GM10266 (cell line): ENCODE results near the gene ABHD2.

ENCODE experiments used
- DNase-seq: peaks from one replicate; pipeline ENCODE4 v3.0.0; 2012; ENCODE audit errors: extremely low spot score
- TF ChIP-seq, protein P1 (sequence below): IDR thresholded peaks from 2 replicates; pipeline ENCODE4 v1.5.1; 2012; ENCODE audit warnings: mild to moderate bottlenecking, low read depth; ENCODE audit not compliant: control insufficient read depth, insufficient read depth; ENCODE audit errors: missing control alignments

ABHD2 gene

DNA sequence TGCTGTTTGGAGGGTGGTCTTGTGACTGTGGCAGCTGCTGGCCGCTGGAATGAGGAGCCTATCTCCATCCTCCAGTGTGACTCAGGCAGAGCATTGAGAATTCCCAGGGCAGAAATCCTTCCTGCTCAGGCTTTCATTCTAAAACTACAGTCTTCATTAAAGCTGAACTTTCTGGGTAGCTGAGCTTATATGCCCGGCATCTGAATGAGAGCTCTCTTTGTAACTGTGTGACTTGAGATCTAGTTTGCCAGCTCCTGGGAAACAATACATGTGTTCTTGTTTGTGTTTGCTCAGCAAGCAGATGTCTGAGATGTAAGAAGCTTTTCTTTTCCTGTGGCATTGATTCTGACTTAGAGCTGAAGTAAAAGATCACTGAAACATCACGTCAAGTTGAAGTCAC lies 110.7 kb downstream of the ABHD2 start:
- TF ChIP-seq, protein P1, sequence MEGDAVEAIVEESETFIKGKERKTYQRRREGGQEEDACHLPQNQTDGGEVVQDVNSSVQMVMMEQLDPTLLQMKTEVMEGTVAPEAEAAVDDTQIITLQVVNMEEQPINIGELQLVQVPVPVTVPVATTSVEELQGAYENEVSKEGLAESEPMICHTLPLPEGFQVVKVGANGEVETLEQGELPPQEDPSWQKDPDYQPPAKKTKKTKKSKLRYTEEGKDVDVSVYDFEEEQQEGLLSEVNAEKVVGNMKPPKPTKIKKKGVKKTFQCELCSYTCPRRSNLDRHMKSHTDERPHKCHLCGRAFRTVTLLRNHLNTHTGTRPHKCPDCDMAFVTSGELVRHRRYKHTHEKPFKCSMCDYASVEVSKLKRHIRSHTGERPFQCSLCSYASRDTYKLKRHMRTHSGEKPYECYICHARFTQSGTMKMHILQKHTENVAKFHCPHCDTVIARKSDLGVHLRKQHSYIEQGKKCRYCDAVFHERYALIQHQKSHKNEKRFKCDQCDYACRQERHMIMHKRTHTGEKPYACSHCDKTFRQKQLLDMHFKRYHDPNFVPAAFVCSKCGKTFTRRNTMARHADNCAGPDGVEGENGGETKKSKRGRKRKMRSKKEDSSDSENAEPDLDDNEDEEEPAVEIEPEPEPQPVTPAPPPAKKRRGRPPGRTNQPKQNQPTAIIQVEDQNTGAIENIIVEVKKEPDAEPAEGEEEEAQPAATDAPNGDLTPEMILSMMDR, result no peak
- DNase-seq, result no peak

DNA sequence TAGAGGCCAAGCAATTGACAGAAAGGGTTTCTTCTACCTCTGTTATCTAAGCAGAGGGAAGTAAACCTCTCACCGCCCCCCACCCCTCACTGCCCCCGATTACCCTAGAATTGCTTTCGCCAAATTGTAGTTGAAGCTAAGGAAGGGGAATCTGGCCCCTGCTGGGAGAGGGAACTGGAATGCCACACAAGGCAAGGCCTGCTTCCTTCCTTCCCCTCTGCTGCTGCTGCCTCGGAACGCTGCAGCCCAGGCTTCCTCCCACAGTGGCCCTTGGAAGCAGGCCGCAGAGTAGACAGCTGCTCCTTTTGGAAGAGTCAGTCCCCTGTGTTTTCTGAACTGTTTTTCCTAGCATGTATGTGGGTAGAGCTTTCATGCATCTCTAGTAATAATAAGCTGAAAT lies 111.5 kb downstream of the ABHD2 start:
- TF ChIP-seq, protein P1, result no peak
- no peak for DNase-seq

DNA sequence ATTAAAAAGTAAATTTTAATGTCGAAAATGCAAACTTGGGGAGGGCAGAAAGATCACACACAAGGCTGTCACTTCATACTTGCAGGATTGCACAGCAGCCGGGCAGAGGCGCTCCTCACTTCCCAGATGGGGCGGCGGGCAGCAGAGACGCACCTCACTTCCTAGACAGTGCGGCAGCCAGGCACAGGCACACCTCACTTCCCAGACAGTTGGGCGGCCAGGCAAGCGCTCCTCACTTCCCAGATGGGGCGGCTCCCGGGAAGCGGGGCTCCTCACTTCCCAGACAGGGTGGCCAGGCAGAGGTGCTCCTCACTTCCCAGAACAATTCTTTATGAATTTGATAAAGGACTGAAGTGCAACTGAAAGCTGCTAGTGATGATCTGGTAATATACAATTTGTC lies 111.9 kb downstream of the ABHD2 start:
- TF ChIP-seq, protein P1, result no peak
- no peak for DNase-seq

DNA sequence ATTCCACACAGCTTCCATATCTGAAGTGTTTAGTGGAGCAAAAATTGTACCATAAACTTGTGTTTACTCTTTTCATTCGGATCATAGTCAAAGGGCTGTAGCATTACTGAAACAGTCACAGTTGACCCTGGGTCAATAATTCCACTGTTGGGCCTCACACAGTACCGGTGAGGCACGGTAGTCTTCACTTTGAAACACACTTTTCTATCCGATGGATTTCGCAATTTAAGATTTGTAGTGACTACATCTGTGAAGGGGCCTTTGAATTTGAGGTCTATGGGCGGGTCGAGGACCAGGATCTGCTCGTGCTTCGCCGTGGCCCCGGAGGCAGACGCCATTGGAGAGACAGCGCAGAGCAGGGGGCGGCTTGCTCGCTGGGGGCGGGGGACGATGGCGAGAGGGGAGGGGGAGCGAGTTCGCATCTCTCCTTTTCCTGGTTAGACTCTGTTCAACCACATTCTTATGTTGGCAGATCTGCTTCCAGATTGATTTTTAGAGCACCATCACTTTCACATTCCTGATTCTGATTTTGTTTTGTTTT lies 113.3 kb downstream of the ABHD2 start:
- DNase-seq, result no peak
- TF ChIP-seq, protein P1, result no peak

DNA sequence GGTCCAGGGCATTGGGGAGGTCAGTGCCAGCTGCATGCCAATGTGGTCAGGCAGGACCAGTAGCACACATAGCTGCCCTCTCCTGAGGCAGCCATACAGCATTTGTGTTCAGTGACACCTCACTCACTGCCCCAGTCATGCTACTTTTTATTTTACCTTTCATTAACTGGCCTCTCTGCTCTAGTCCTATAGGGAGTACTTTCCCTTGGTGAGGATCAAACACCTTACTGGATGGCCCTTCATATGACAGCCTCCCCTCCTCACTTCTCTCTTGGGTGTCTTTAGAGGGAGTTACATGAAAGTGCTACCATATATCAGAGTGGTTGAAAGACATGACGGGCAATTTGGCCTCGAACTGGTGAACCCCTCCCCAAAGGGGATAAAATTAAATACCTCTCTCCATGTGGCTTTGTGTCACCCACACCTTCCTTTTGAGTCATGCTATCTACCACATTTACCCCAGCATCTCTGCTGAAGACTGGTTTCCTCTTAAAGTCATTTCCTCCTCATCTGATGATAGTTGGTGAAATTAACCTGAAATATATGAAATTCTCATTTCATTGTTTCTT lies 115.5 kb downstream of the ABHD2 start:
- TF ChIP-seq, protein P1, result no peak
- peak; percentile 41 for DNase-seq

DNA sequence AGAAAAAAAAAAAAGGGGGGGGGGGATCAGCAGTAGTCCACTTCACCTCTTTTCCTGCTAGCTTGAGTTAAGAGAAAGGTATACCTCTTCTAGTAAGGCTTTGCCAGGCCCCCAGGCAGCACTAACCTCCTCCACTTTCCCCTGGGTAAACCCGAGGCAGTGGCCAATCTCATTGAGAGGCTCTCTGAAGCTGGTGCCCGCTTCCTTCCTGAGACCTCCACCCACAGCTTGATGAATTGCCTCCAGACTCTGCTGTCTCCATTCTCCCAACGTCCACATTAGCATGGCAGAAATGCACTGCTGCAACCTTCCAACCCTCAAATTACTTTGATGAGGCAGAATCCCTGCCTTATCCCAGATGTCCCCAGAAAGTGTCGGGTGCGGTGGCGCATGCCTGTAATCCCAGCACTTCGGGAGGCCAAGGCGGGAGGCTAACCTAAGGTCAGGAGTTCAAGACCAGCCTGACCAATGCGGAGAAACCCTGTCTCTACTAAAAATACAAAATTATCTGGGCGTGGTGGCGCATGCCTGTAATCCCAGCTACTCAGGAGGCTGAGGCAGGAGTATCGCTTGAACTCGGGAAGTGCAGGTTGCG lies 117.8 kb downstream of the ABHD2 start:
- TF ChIP-seq, protein P1, result no peak
- DNase-seq, result no peak

DNA sequence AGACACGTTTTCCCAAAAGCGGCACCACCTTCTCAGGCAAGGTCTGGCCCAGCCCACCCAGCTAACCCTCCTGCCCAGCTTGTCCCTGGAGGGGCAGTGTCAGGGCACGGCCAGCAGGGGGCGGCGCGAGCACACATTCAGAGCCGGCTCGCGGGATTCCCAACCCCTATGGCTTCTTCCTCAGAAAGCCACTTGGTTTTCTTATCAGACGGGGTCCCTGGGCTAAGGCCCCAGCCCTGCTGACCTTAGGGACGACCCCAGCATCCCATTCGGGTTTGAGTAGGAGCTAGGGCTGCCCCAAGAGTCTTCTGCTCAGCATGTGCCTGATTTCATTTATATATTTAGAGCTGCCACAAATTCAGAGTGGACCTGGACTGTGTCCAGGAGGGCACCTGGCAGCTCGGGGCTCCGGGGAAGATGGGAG lies 118.7 kb downstream of the ABHD2 start:
- peak; percentile 85 for DNase-seq
- TF ChIP-seq, protein P1, result peak; percentile 96
